ENCODE data around the gene GNB1L. TPM values are rescaled to one million over a fixed set of nuclear protein-coding genes. Genes with fewer than 3 reads are reported as not detected.

The GNB1L gene
- polyA plus RNA-seq, 3 donors: 3.4 to 6.0 (median 4.8) TPM

GRCh38 chr22:19848298-19849224, 6.1 kb downstream of the GNB1L start:
- peaks cover 6% of the 10 kb centered on the region for H4K20me1 ChIP-seq (ENCODE audit: insufficient read depth, low read length)
- intact Hi-C loops (cut with micrococcal nuclease): no loop called here
- H2AFZ ChIP-seq (ENCODE audit: insufficient read depth, low read depth, low read length, poor library complexity, severe bottlenecking): no peak overlapping the region
- H3K4me3 ChIP-seq (replicated peaks in 1 of 3; ENCODE audit: low read depth in 2 of 3, low read length in 3 of 3): no peak overlapping the region
- H3K36me3 Mint-ChIP-seq: peaks cover 16 to 31% of the 10 kb centered on the region in 2 donors
- peaks cover 28% of the 10 kb centered on the region for H3K4me1 Mint-ChIP-seq
- H3K4me2 ChIP-seq (replicated peaks; ENCODE audit: extremely low read depth, low read length, poor library complexity, severe bottlenecking): no peak overlapping the region
- no peaks in the 10 kb centered on the region for H3K9me3 ChIP-seq (replicated peaks in 1 of 2; ENCODE audit: control insufficient read depth in 1 of 2, insufficient read depth in 1 of 2, low read length in 2 of 2)
- no peak for DNase-seq
- no peak overlapping the region for H3K9ac ChIP-seq (ENCODE audit: insufficient read depth, low read length, poor library complexity, severe bottlenecking)
- H3K27ac Mint-ChIP-seq: peak overlapping the region in 1 of 7 donors; percentile 13
- WGBS (ENCODE audit: insufficient coverage): 80% methylated on average over 6 of the region's 7 CpGs
- H3K79me2 ChIP-seq (ENCODE audit: insufficient read depth, low read length): peaks cover 21% of the 10 kb centered on the region
- H3K27ac ChIP-seq (ENCODE audit: low read depth in 1 of 2, low read length in 2 of 2): no peak overlapping the region
- H3K4me3 Mint-ChIP-seq: no peak overlapping the region
- H3K27me3 Mint-ChIP-seq (ENCODE audit: low read depth in 3 of 3): peaks cover 1 to 2% (median 1%) of the 10 kb centered on the region in 3 donors
- peaks cover 25 to 28% of the 10 kb centered on the region in 2 donors for H3K4me1 ChIP-seq (ENCODE audit: control insufficient read depth in 1 of 2, insufficient read depth in 2 of 2, low read length in 2 of 2)
- no peak for TF ChIP-seq CTCF (IDR thresholded peaks at IDR 0.05)
- H3K9me3 Mint-ChIP-seq: peaks cover 0 to 7% (median 3%) of the 10 kb centered on the region in 7 donors
- H3K36me3 ChIP-seq (replicated peaks in 1 of 2; ENCODE audit: control insufficient read depth in 1 of 2, insufficient read depth in 2 of 2, low read length in 2 of 2): peaks cover 19 to 24% of the 10 kb centered on the region in 2 donors
- H3K27me3 ChIP-seq (ENCODE audit: control insufficient read depth in 2 of 2, insufficient read depth in 2 of 2, low read length in 2 of 2): no peaks in the 10 kb centered on the region

GRCh38 chr22:19847345-19847632, 7.4 kb downstream of the GNB1L start:
- no peaks in the 10 kb centered on the region for H4K20me1 ChIP-seq (ENCODE audit: insufficient read depth, low read length)
- TF ChIP-seq CTCF (IDR thresholded peaks at IDR 0.05): no peak
- H3K4me3 ChIP-seq (replicated peaks in 1 of 3; ENCODE audit: low read depth in 2 of 3, low read length in 3 of 3): no peak overlapping the region
- H3K4me3 Mint-ChIP-seq: no peak overlapping the region
- no peak overlapping the region for H3K4me2 ChIP-seq (replicated peaks; ENCODE audit: extremely low read depth, low read length, poor library complexity, severe bottlenecking)
- peaks cover 0 to 7% (median 3%) of the 10 kb centered on the region in 7 donors for H3K9me3 Mint-ChIP-seq
- H3K36me3 Mint-ChIP-seq: peaks cover 13 to 31% of the 10 kb centered on the region in 2 donors
- peaks cover 1 to 4% (median 1%) of the 10 kb centered on the region in 3 donors for H3K27me3 Mint-ChIP-seq (ENCODE audit: low read depth in 3 of 3)
- H3K79me2 ChIP-seq (ENCODE audit: insufficient read depth, low read length): peaks cover 8% of the 10 kb centered on the region
- H2AFZ ChIP-seq (ENCODE audit: insufficient read depth, low read depth, low read length, poor library complexity, severe bottlenecking): no peak overlapping the region
- H3K27ac ChIP-seq (ENCODE audit: low read depth in 1 of 2, low read length in 2 of 2): no peak overlapping the region
- no peaks in the 10 kb centered on the region for H3K27me3 ChIP-seq (ENCODE audit: control insufficient read depth in 2 of 2, insufficient read depth in 2 of 2, low read length in 2 of 2)
- peaks cover 18 to 22% of the 10 kb centered on the region in 2 donors for H3K4me1 ChIP-seq (ENCODE audit: control insufficient read depth in 1 of 2, insufficient read depth in 2 of 2, low read length in 2 of 2)
- peaks cover 17% of the 10 kb centered on the region for H3K4me1 Mint-ChIP-seq
- H3K36me3 ChIP-seq (replicated peaks in 1 of 2; ENCODE audit: control insufficient read depth in 1 of 2, insufficient read depth in 2 of 2, low read length in 2 of 2): peaks cover 16 to 23% of the 10 kb centered on the region in 2 donors
- no peak overlapping the region for H3K9ac ChIP-seq (ENCODE audit: insufficient read depth, low read length, poor library complexity, severe bottlenecking)
- H3K27ac Mint-ChIP-seq: no peak overlapping the region
- intact Hi-C loops (cut with micrococcal nuclease): no loop called here
- WGBS (ENCODE audit: insufficient coverage): 100% methylated on average over 1 of the region's 2 CpGs
- DNase-seq: no peak
- no peaks in the 10 kb centered on the region for H3K9me3 ChIP-seq (replicated peaks in 1 of 2; ENCODE audit: control insufficient read depth in 1 of 2, insufficient read depth in 1 of 2, low read length in 2 of 2)
